GM12874 (cell line): ENCODE data around the gene LILRA5.

Experiments
- CTCF ChIP-seq: IDR thresholded peaks from 2 replicates; pipeline ENCODE4 v1.5.1; 2011; ENCODE audit warnings: low read depth, mild to moderate bottlenecking, control low read depth, low read length, moderate library complexity; ENCODE audit not compliant: insufficient read depth

Gene LILRA5

GRCh38 chr19:54312436-54313377 is at the start of gene LILRA5:
LILRA5 (minus strand) TSS chr19:54313166; CDS start chr19:54313019, 147 bp downstream.
- no peak for TF ChIP-seq CTCF

- peak; percentile 35; the same call in 1 of the 2 replicates for TF ChIP-seq CTCF
Observed at GRCh38 chr19:54359149-54359820, 46.3 kb upstream of the LILRA5 start.

GRCh38 chr19:54357381-54357780 is 44.4 kb upstream of the LILRA5 start:
- TF ChIP-seq CTCF, result no peak

GRCh38 chr19:54356444-54357056 is 43.6 kb upstream of the LILRA5 start:
- no peak for TF ChIP-seq CTCF

GRCh38 chr19:54355675-54356074 is 42.7 kb upstream of the LILRA5 start:
- no peak for TF ChIP-seq CTCF

GRCh38 chr19:54354761-54355160 is 41.8 kb upstream of the LILRA5 start:
- no peak for TF ChIP-seq CTCF

- TF ChIP-seq CTCF, result no peak
Observed at GRCh38 chr19:54352546-54352945, 39.6 kb upstream of the LILRA5 start.
